ENCODE results near the gene NNMT.

DNA sequence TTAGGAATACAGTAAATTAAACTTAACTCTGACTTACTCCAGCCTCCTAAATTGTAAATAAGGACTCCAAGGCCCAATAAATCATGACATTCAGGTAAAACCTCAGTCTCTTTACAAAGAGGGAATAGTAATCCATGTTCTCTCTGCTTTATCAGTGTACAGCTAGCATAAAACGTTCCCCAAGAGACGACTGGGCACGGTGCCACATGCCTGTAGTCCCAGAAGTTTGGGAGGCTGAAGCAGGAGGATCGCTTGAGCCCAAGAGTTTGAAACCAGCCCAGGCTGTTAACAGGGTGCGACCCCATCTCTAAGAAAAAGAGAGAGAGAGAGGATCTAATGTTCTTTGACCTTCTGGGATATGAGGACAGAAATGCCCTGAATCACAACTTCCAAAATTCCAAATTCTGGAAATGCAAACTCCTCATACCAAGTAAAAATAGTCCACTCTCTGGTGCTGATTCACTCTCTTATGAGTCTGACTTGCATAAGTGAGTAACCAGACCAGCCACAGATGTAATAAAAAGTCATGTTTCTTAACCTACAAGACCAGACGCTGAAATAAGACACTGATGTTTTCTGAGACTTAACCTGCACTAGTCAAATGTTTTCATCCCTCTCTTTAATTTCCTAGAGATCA is 25.5 kb downstream of the NNMT start:
- TF ChIP-seq, protein P1, sequence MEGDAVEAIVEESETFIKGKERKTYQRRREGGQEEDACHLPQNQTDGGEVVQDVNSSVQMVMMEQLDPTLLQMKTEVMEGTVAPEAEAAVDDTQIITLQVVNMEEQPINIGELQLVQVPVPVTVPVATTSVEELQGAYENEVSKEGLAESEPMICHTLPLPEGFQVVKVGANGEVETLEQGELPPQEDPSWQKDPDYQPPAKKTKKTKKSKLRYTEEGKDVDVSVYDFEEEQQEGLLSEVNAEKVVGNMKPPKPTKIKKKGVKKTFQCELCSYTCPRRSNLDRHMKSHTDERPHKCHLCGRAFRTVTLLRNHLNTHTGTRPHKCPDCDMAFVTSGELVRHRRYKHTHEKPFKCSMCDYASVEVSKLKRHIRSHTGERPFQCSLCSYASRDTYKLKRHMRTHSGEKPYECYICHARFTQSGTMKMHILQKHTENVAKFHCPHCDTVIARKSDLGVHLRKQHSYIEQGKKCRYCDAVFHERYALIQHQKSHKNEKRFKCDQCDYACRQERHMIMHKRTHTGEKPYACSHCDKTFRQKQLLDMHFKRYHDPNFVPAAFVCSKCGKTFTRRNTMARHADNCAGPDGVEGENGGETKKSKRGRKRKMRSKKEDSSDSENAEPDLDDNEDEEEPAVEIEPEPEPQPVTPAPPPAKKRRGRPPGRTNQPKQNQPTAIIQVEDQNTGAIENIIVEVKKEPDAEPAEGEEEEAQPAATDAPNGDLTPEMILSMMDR (IDR thresholded peaks at IDR 0.05 in 2 of 3, conservative IDR thresholded peaks at IDR 0.05 in 1 of 3; ENCODE audit: borderline replicate concordance in 1 of 3, insufficient read depth in 1 of 3, low read depth in 2 of 3, low read length in 2 of 3), result no peak
- no peak for TF ChIP-seq FOSL1 (IDR thresholded peaks at IDR 0.05; ENCODE audit: low read depth)
- no peak for TF ChIP-seq TCF7L2 (IDR thresholded peaks at IDR 0.05; ENCODE audit: borderline replicate concordance, extremely low read depth, insufficient read depth, insufficient read length)
- TF ChIP-seq JUND (IDR thresholded peaks at IDR 0.05), result no peak
- TF ChIP-seq EZH2phosphoT487 (IDR thresholded peaks at IDR 0.05; ENCODE audit: borderline replicate concordance), result no peak
- no peak for TF ChIP-seq ZNF274 (IDR thresholded peaks at IDR 0.05; ENCODE audit: low read depth, low read length)

Measured in HCT116 (cell line).